NK-92 treated with Interleukin-12 subunit alpha and Interleukin-12 subunit beta, amount 100 ng/mL, for 24 hours (cell line): ENCODE results near the gene KIF1B.
"Not testable (repeated sequence)": the region's sequence is repeated elsewhere in the genome, so short reads cannot be mapped to it uniquely, and the experiment has no call there.

ENCODE experiments used
- DNase-seq: peaks from one replicate; lab custom pipeline; 2025; lab: John Stamatoyannopoulos, UW

Gene KIF1B

GRCh38 chr1:10236405-10237156 is 26.2 kb downstream of the KIF1B start:
- no peak for DNase-seq

GRCh38 chr1:10237157-10237539 is 26.8 kb downstream of the KIF1B start:
- DNase-seq, result no peak

DNA sequence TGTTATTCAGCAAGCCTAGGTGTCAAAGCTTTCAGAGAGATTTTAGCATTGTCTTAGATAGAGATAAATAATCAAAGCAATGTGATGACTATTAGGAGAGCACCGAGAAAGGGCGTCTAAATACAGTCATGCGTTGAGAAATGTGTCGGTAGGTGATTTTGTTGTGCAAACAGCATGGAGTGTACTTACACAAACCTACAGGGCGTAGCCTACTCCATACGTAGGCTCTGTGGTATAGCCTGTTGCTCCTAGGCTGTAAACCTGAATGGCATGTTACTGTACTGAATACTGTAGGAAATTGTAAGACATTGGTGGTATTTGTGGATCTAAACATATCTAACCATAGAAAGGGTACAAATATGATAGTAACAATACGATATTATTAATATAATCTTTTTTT is 31.8 kb downstream of the KIF1B start:
- no peak for DNase-seq

DNA sequence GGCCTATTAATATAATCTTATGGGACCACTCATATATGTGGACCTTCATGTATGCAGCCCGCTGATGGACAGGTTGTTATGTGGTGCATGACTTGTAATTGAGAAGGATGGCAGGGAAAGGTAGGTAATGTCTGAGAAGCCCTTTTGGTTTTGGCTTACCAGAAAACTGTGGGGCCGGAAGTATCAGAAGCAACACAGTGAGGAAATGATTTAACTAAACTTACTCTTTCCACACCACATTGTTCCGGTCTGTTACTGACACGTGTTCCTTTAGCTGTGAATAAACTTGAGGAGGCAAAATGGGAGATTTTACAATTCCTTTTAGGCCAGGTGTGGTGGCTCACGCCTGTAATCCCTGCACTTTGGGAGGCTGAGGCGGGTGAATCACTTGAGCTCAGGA is 32.4 kb downstream of the KIF1B start:
- no peak for DNase-seq

- DNase-seq, result no peak
Measured at GRCh38 chr1:10245674-10246073, 35.3 kb downstream of the KIF1B start.

GRCh38 chr1:10249808-10250457 is 39.6 kb downstream of the KIF1B start:
- no peak for DNase-seq

- DNase-seq, result no peak
Measured at GRCh38 chr1:10250663-10251062, 40.3 kb downstream of the KIF1B start.

DNA sequence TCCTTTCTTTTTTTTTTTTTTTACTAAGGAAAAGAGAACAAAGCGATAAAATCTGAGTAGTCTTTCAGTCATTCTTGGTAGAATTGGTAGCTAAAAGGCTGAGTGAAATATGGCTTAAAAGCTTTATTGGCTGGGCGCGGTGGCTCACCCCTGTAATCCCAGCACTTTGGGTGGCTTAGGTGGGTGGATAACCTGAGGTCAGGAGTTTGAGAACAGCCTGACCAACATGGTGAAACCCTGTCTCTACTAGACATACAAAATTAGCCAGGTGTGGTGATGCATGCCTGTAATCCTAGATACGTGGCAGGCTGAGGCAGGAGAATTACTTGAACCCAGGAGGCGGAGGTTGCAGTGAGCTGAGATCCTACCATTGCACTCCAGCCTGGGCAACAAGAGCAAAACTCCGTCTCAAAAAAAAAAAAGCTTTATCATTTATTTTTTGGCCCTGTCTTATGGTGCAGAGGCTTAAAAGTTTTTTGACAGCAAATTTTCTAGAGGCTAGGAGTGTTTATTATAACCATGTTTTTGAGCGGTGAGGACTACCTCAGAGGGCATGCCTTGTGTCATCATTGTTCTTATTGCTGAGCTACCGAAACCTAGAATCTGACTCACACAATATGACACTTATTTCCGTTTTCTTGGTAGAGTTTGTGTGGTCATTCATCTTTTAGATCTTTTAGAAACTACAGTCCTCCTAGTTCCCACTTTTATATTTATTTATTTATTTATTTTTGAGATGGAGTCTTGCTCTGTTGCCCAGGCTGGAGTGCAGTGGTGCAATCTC is 41.1 kb downstream of the KIF1B start:
- not testable (repeated sequence) for DNase-seq

- DNase-seq, result no peak
Measured at GRCh38 chr1:10252508-10252907, 42.1 kb downstream of the KIF1B start.

DNA sequence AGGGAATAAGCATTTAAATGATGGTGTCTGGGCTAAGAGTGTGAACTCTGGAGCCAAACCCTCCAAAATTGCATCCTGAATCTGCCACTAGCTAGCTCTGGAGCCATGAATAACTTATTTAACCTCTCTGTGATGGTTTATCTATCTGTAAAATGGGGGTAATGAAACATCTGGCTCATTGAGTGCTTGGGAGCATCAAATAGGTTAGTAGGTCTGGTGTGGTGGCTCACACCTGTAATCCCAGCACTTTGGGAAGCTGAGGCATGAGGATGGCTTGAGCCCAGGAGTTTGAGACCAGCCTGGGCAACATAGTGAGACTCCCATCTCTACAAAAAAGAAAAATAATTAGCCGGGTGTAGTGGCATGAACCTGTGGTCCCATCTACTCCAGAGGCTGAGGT is 42.8 kb downstream of the KIF1B start:
- DNase-seq, result no peak

- no peak for DNase-seq
Measured at GRCh38 chr1:10253755-10254154, 43.4 kb downstream of the KIF1B start.

DNA sequence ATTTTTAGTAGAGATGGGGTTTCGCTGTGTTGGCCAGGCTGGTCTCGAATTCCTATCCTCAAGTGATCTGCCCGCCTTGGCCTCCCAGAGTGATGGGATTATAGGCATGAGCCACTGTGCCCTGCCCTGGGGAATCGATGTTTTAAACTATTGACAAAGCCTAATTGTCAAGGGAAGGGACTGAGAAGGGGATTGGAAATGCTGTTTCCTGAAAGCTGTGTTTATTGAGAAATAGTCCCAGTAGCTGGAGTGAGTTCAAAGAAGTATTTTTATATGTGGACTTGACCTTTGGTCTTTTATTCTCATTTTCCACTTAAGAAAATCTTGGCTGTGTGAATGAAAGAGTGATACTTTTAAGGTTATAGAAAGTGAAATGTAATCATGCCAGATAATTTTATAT is 47.5 kb downstream of the KIF1B start:
- no peak for DNase-seq

DNA sequence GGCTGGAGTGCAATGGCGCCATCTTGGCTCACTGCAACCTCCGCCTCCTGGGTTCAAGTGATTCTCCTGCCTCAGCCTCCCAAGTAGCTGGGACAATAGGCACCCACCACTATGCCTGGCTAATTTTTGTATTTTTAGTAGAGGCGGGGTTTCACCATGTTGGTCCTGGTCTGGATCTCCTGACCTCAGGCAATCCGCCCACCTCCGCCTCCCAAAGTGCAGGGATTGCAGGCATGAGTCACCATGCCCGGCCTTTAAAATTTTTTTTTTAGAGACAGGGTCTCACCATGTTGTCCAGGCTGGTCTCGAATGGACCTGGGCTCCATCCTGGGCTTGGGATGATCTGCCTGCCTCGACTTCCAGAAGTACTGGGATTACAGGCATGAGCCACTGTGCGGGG is 49.2 kb downstream of the KIF1B start:
- DNase-seq, result not testable (repeated sequence)

DNA sequence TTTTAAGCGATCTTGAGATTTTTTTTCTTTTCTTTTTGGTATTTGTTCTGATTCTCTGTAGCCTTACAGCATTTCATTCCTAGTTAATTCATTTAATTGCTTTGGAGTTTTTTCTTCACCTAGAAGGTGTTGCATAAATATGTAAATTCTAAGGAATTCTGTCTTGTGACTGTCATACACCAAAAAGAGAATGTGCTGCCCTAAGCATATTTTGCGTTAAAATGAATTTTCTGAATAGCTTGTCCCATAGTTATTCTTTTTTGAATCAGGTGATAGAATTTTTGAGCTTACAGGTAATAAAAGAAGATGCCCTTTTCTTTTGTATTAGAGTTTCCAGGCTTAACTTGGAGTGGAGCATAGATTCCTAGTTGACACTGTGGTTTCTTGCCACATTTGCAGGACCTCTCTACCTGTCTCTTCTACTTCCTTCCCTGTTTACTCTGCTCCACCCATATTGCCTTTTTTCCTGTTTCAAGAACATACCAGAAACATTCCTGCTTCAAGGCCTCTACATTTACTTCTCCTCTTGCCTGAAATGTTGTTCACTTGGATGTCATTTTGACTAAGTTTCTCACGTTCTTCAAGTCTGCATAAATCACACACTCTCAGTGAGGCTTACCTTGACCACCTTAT is 53.2 kb downstream of the KIF1B start:
- DNase-seq, result no peak

DNA sequence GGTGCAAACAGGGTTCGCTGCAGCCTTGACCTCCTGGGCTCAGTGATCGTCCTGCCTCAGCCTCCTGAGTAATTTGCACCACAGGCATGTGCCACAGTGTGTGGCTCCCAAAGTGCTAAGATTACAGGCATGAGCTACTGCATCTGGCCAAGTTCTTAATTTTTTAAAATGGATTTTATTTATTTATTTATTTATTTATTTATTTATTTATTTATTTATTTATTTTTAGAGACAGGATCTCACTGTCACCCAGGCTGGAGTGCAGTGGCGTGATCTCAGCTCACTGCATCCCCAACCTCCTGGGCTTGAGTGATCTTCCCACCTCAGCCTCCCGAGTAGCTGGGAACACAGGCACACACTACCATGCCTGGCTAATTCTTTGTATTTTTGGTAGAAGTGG is 54.7 kb downstream of the KIF1B start:
- DNase-seq, result no peak

DNA sequence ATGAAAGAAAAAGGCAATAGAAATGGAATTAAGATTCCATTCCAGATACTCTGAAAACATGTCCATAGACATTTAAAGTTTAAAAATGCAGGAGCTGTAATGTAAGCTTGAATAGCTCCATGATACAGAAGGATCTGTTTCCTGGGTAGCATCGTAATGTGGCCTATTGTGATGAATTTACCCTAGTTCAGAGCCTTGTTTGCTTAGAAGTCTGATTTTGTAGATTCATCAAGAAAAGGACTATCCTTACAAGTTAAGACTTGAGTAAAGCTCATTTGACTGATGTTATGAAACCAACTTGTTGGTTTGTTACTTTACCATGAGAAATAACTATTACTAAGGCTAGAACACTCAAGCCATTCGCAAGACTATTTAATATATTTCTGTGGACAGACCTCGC is 55.5 kb downstream of the KIF1B start:
- DNase-seq, result no peak

GRCh38 chr1:10267319-10267718 is 56.9 kb downstream of the KIF1B start:
- DNase-seq, result no peak

DNA sequence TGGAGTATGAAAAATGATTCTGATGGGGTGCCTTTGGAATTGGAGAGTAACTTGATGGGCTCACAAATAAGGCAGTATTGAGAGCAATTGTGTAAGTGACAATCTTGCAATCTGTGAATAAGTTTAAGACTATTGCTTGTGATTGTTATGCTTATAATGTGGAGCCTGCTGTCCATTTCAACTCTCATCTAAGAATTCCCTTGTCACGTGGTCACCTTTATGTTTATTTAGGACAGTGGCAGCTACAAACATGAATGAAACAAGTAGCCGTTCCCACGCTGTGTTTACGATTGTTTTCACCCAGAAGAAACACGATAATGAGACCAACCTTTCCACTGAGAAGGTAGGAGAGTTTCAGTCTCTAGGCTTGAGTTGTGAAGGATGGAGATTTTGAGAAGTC is 57.6 kb downstream of the KIF1B start:
- DNase-seq, result no peak

GRCh38 chr1:10271090-10271489 is 60.7 kb downstream of the KIF1B start:
- DNase-seq, result no peak

- DNase-seq, result no peak
Measured at GRCh38 chr1:10271869-10272268, 61.5 kb downstream of the KIF1B start.

DNA sequence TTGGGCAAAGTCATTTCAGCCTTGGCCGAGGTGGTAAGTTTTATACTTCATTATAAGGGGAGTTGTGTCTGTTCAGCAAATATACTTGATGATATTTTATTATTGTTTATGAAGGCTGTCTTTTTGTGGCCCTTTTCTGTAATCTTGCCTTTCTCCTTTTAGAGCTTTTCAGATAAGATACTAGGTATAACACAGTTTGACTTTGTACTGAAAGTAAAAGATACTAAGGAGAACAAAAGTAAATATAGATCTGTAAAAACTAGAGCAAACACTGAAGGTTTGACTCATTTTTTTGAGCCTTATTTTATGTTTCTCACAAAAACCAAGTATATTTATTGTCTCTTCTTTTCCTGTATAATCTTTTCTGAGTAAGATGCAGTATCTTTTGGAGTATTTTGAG is 61.9 kb downstream of the KIF1B start:
- no peak for DNase-seq

- DNase-seq, result no peak
Measured at GRCh38 chr1:10278880-10279279, 68.5 kb downstream of the KIF1B start.
